GM18505 (cell line): Measurements from ENCODE around the gene HIVEP1.
A peak's percentile ranks its signal among the peaks of the same experiment; 100 is the strongest.

Source experiments
- ATAC-seq: cut with Tn5 transposase; IDR thresholded peaks from one replicate; pipeline ENCODE4 v1.9.1; 2021; ENCODE audit not compliant: unreplicated experiment
- POLR2A ChIP-seq: IDR thresholded peaks from 4 replicates; pipeline ENCODE4 v1.6.1; 2011; ENCODE audit warnings: borderline replicate concordance; ENCODE audit not compliant: insufficient read depth, insufficient read length; ENCODE audit errors: extremely low read depth

HIVEP1 gene

GRCh38 chr6:12058172-12058961, 46.3 kb downstream of the HIVEP1 start:
- no peak for ATAC-seq
- TF ChIP-seq POLR2A = no peak

GRCh38 chr6:12060780-12061609, 48.9 kb downstream of the HIVEP1 start:
- peak; percentile 58 for TF ChIP-seq POLR2A
- ATAC-seq = peak; percentile 51

- no peak for TF ChIP-seq POLR2A
- ATAC-seq = no peak
Observed at GRCh38 chr6:12062605-12063004, 50.5 kb downstream of the HIVEP1 start.

GRCh38 chr6:12064131-12064530, 52.0 kb downstream of the HIVEP1 start:
- no peak for ATAC-seq
- no peak for TF ChIP-seq POLR2A

- ATAC-seq = no peak
- no peak for TF ChIP-seq POLR2A
Observed at GRCh38 chr6:12064538-12065071, 52.5 kb downstream of the HIVEP1 start.

GRCh38 chr6:12065321-12066140, 53.4 kb downstream of the HIVEP1 start:
- TF ChIP-seq POLR2A = no peak
- ATAC-seq = no peak

- ATAC-seq = no peak
- TF ChIP-seq POLR2A = no peak
Observed at GRCh38 chr6:12066297-12066696, 54.2 kb downstream of the HIVEP1 start.

GRCh38 chr6:12068899-12069557, 56.9 kb downstream of the HIVEP1 start:
- no peak for ATAC-seq
- TF ChIP-seq POLR2A = no peak

GRCh38 chr6:12069891-12070529, 57.9 kb downstream of the HIVEP1 start:
- ATAC-seq = no peak
- TF ChIP-seq POLR2A = no peak

- ATAC-seq = no peak
Observed at GRCh38 chr6:12071064-12071615, 59.0 kb downstream of the HIVEP1 start.

GRCh38 chr6:12075067-12075563, 63.0 kb downstream of the HIVEP1 start:
- TF ChIP-seq POLR2A = no peak
- ATAC-seq = no peak

More at GRCh38 chr6:12071064-12071615, 59.0 kb downstream of the HIVEP1 start:
- no peak for TF ChIP-seq POLR2A
